ENCODE measurements around the gene DSC2.

DNA sequence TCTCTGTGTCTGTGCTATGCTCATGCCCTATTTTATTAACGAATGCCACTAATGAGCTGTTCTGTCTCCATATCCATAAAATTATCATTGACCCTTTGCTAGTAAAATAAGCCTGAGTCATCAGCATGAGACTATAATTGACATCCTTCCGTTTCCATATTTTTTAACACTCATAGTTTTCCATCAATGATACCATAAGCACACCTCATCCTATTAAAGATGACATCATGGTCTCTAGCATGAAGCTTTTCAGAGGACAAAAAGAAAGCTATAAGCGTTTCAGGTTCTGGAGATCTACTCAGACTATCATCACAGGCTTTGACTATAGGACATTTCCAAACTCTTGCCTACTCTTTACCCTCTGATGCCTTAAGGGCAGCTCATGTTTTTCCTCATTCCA lies 1.2 kb upstream of the DSC2 start:
- TF ChIP-seq, protein P1, sequence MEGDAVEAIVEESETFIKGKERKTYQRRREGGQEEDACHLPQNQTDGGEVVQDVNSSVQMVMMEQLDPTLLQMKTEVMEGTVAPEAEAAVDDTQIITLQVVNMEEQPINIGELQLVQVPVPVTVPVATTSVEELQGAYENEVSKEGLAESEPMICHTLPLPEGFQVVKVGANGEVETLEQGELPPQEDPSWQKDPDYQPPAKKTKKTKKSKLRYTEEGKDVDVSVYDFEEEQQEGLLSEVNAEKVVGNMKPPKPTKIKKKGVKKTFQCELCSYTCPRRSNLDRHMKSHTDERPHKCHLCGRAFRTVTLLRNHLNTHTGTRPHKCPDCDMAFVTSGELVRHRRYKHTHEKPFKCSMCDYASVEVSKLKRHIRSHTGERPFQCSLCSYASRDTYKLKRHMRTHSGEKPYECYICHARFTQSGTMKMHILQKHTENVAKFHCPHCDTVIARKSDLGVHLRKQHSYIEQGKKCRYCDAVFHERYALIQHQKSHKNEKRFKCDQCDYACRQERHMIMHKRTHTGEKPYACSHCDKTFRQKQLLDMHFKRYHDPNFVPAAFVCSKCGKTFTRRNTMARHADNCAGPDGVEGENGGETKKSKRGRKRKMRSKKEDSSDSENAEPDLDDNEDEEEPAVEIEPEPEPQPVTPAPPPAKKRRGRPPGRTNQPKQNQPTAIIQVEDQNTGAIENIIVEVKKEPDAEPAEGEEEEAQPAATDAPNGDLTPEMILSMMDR (IDR thresholded peaks at IDR 0.05): no peak
- TF ChIP-seq POLR2A (IDR thresholded peaks at IDR 0.05): no peak

Measured in body of pancreas (tissue), 4 donors.